SH-SY5Y (cell line): ENCODE measurements around the gene ZDHHC21.

Experiments used
- GATA2 ChIP-seq: IDR thresholded peaks from 2 replicates; pipeline ENCODE4 v1.6.1; 2011; ENCODE audit warnings: mild to moderate bottlenecking, low read depth, low read length
- GATA3 ChIP-seq: IDR thresholded peaks from 2 replicates; pipeline ENCODE4 v1.6.1; 2011; ENCODE audit warnings: low read depth, mild to moderate bottlenecking, low read length, moderate library complexity

ZDHHC21 gene

DNA sequence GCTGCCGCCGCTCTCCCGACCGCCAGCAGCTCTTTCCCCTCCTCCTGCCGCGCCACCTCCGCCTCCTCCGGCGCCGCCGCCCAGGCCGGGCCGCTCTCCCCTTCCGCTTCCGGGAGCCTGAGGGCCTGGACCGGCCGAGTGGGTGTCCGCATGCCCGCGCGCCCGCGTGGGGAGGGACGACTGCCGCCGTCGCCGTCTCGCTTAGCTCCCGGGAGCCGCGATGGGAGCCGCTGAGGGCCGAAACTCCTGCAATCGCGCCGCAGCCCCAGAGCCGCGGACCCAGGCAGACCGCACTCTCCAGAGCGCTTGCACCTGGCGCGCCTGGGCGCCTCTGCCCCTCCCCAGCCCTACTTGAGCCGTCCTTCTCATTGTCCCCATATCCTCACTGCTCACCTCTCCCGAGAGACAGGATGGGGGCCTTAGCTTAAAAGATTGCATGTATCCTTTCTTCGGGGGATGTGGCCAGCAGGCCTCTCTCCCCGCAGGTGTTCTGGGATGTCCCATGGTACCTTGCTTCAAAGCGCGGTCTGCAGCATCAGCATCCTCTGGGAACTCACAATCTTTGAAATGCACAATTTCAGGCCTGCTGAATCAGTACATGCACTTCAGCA lies at the start of gene ZDHHC21:
Gene ZDHHC21 (minus strand): TSS at position 182 of the 611 bp plus-strand sequence. CDS start 19,092 bp downstream, outside the sequence.
- TF ChIP-seq GATA2 (no peak), GATA3 (no peak)

- no peak for TF ChIP-seq GATA3
- TF ChIP-seq GATA2, result no peak
These were observed 48.1 kb upstream of the ZDHHC21 start for GRCh38 chr9:14741369-14741768.

- TF ChIP-seq GATA3, result no peak
- no peak for TF ChIP-seq GATA2
These were observed 39.9 kb upstream of the ZDHHC21 start for GRCh38 chr9:14733133-14733532.

- TF ChIP-seq GATA2 (no peak), GATA3 (no peak)
These were observed 38.2 kb upstream of the ZDHHC21 start for GRCh38 chr9:14731294-14731981.

GRCh38 chr9:14730461-14730898 lies 37.2 kb upstream of the ZDHHC21 start:
- no peak for TF ChIP-seq GATA2
- TF ChIP-seq GATA3, result no peak

DNA sequence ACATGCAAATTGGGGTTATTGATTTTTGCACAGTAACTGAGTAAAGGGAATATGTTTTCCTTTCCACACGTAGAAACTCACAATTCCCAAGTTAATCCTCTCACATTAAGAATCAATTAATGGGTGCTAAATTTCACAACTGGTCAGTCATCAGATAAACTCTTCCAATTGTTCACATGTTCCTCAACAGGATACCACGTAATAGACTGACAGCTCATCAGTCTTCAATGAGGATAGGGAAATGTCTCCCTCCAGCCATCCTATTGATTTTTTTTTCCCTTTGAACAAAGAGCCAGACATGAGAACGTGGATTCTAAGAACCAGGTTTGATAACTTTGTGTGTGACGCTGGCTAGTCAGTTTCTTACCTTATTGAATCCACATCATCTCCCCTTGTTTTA lies 30.1 kb upstream of the ZDHHC21 start:
- TF ChIP-seq GATA3, result no peak
- no peak for TF ChIP-seq GATA2

DNA sequence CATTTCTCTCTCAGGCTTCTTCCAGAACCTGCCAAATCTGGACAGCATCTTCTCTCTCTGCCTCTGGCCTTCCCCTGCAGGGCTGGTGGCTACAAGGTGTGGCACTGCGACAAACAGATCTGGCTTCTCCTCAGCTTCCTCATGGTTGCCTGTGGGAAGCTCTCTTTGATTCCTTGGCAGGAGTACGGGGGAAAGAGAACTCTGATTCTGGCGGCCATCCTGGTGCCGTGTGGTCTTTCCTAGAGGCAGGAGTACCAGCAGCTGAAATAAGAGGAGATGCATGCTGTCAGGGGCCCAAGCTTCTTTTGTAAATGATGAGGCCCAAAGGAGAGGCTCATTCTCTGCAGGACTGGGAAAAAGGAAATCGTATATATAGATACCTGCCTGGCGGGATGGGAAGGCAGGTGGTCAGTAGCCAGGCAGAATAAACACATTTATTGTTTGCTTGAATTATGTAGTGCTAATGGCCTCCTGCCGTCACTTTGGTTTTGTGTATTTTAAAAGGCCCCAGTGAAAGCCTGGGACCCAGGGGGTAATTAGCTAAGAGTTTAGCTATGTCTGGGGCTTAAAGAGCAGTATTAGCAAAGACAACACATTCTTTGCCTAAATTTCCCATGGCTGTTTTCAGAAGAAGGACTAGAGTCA lies 29.3 kb upstream of the ZDHHC21 start, which contains the start of gene CER1:
Gene CER1 (minus strand): TSS at position 343 of the 645 bp plus-strand sequence. CDS start 61 bp downstream, at position 282.
- TF ChIP-seq GATA2 (no peak), GATA3 (no peak)

DNA sequence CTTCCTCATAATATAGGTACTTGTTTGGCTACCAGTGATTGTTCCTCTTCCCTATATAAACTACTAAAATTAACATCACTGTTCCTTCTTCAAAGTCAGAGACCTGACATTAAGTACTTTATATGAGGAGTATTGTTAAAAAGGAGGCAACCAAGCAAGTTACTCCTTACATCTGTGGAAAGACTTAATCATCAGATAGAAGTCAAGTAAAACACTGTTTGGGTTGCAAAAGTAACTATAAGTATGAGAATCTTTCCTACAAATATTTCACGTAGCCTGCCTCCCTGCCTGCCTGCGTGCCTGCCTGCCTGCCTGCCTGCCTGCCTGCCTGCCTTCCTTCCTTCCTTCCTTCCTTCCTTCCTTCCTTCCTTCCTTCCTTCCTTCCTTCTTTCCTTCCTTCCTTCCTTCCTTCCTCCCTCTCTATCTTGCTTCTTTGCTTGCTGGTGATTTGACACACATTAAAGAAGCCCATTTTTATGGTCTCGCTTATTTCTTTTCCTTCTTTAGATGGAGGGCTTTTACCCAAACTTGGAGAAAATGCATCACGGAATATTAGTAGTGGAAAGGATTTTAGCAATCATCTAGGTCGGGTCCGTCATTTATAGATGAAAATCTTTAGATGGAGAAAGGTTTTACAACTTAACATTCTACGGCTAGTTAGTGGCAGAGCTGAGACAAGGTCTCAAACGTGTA lies 26.1 kb upstream of the ZDHHC21 start:
- TF ChIP-seq GATA3 (no peak), GATA2 (no peak)

DNA sequence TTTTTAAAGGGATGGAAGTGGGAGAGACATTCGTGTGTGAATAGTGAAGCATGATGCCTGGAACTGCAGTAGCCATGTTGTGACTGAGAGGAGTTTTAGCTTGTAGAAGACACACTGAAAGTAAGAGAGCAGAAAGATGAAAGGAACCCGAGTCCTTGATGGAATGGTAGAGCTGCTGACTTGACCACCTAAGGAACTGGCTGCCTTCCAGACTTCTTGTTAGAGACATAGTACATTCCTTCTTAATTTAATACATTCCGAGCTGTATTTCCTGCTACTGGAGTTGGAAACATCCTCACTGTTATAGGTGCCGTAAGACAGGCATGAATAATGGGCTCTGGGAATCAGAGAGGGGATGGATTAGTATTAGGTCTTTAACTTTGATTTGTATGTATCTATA lies 21.9 kb upstream of the ZDHHC21 start:
- TF ChIP-seq GATA3, result no peak
- TF ChIP-seq GATA2, result no peak

GRCh38 chr9:14713187-14713767 lies 20.0 kb upstream of the ZDHHC21 start:
- TF ChIP-seq GATA2 (no peak), GATA3 (no peak)

DNA sequence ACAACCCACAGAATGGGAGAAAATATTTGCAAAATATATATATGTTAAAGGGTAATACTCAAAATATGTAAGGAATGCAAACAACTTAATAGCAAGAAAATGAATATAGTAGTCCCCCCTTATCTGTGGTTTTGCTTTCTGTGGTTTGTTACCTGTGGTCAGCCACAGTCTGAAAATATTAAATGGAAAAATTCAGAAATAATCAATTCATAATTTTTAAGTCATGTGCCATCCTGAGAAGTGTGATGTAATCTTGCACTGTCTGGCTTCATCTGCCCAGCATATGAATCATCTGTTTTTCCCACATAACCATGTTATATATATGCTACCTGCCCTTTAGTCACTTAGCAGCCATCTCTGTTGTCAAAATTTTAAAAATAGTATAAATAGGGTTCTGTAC lies 17.6 kb upstream of the ZDHHC21 start:
- no peak for TF ChIP-seq GATA3
- no peak for TF ChIP-seq GATA2

GRCh38 chr9:14706530-14707140 lies 13.4 kb upstream of the ZDHHC21 start:
- no peak for TF ChIP-seq GATA3
- no peak for TF ChIP-seq GATA2

DNA sequence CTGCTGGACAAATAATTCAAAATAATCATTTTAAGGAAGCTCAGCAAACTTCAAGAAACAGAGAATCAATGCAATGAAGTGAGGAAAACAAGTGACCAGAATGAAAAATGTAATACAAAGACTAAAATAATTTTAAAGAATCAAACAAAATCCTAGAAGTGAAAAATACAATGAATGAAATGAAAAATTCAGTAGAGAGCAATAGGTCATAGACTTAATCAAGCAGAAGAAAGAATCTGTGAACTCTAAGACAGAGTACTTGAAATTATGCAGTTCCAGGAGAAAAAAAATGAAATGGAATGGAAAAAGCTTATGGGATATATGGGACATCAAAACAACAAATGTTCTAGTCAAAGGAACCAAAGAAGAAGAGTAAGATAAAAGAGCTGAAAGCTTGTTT lies 11.8 kb upstream of the ZDHHC21 start:
- TF ChIP-seq GATA2 (no peak), GATA3 (no peak)

DNA sequence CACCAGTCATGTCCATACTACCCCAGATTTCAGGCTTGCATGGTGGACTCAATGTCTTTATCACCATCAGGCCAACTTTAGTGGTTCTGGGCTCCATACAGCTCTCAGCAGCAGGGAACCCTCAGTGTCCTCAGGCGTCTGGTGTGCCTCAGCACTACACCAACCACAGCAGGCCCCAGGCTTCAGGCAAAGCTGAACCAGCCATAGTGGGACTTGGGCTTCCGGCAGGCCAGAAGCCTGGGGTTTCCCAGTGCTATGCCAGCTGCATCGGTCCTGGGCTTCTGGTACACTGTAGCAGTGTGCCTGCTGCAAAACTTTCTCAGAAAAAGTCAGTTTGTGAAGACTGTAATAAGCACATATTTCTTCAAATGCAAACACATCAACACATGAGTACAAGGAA lies 11.0 kb upstream of the ZDHHC21 start:
- TF ChIP-seq GATA2 (no peak), GATA3 (no peak)
